ENCODE results near the gene CHMP3. TPM values are rescaled to one million over a fixed set of nuclear protein-coding genes. Genes with fewer than 3 reads are reported as not detected.
"Not testable (repeated sequence)": the region's sequence is repeated elsewhere in the genome, so short reads cannot be mapped to it uniquely, and the experiment has no call there.

Gene CHMP3
- total RNA-seq, 1 donor from 2014 or later = 75.8 TPM

DNA sequence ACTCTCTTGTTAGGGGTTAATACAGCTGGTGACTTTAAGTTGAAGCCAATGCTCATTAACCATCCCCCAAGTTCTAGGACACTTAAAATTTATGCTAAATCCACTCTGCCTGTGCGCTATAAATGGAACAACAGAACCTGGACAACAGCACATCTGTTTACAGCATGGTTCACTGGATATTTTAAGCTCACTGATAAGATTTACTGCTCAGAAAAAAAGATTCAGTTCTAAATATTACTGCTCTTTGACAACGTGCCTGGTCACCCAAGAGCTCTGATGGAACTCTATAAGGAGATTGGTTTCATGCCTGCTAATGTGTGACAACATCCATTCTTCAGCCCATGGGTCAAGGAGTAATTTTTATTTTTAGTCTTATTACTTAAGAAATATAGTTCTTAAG, 32.9 kb upstream of the CHMP3 start:
- Mint-ChIP-seq H3K27me3 (ENCODE audit: low read depth) (no peaks in the 10 kb centered on the region), H3K9me3 (peaks cover 2% of the 10 kb centered on the region), H3K4me3 (no peak overlapping the region), H3K27ac (no peak overlapping the region), H3K4me1 (peaks cover 3% of the 10 kb centered on the region), H3K36me3 (no peaks in the 10 kb centered on the region)
- no peak for DNase-seq (ENCODE audit: low spot score in 2 of 2, unreplicated experiment in 2 of 2)
- no peak for TF ChIP-seq CTCF (IDR thresholded peaks at IDR 0.05; ENCODE audit: unreplicated experiment)

GRCh38 chr2:86593266-86593665, 30.0 kb upstream of the CHMP3 start:
- H3K4me3 Mint-ChIP-seq = no peak overlapping the region
- no peak for TF ChIP-seq CTCF (IDR thresholded peaks at IDR 0.05; ENCODE audit: unreplicated experiment)
- DNase-seq (ENCODE audit: low spot score in 2 of 2, unreplicated experiment in 2 of 2) = no peak
- peaks cover 3% of the 10 kb centered on the region for H3K4me1 Mint-ChIP-seq
- no peaks in the 10 kb centered on the region for H3K36me3 Mint-ChIP-seq
- peaks cover 13% of the 10 kb centered on the region for H3K9me3 Mint-ChIP-seq
- no peaks in the 10 kb centered on the region for H3K27me3 Mint-ChIP-seq (ENCODE audit: low read depth)
- no peak overlapping the region for H3K27ac Mint-ChIP-seq

DNA sequence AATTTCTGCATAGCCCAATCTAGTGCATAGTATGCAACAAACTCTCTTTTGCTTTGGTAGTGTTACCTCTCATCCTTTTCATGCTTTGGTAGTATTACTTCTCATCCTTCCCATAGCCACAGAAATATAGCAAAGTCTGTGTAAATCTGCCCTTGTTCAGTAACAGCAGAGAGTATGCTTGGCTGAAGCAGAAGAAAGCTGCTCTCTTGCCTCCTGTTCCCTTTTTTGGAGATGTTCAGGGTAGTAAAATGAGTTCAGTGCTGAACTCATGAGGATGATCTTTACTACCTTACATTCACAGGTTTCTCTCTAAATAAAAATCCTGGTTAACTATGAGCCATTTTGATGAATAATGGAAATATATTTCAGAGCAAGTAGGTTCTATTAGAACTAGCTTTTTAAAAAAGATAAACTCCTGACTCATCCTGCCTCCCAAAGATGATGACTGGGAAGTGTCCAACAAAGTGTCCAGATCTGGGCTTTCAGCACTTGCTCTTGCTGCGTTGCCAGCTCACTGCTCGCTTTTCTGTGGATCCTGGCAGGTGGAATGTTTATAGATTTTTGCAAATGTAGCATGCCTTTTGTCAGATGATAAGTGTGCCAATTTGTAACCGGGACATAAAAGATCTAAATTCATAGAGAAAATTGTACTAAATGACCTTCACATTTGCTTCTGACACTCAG, 29.4 kb upstream of the CHMP3 start:
- no peak for DNase-seq (ENCODE audit: low spot score in 2 of 2, unreplicated experiment in 2 of 2)

DNA sequence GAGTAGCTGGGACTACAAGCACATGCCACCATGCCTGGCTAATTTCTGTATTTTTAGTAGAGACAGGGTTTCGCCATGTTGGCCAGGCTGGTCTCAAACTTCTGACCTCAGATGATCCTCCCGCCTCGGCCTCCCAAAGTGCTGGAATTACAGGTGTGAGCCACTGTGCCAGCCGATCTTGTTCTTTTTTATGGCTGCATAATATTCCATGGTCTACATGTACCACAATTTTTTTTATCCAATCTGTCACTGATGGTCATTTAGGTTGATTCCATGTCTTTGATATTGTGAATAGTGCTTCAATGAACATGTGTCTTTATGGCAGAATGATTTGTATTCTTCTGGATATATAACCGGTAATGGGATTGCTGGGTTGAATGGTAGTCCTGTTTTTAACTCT, 26.5 kb upstream of the CHMP3 start:
- H3K27me3 Mint-ChIP-seq (ENCODE audit: low read depth); H3K27ac Mint-ChIP-seq; DNase-seq (ENCODE audit: low spot score in 2 of 2, unreplicated experiment in 2 of 2); H3K36me3 Mint-ChIP-seq; H3K4me1 Mint-ChIP-seq; H3K4me3 Mint-ChIP-seq: not testable (repeated sequence)
- H3K9me3 Mint-ChIP-seq = peaks cover 13% of the 10 kb centered on the region

More for the DNA sequence above, 29.4 kb upstream of the CHMP3 start:
- Mint-ChIP-seq H3K9me3 (peaks cover 13% of the 10 kb centered on the region), H3K27ac (no peak overlapping the region), H3K36me3 (no peaks in the 10 kb centered on the region), H3K4me1 (peaks cover 1% of the 10 kb centered on the region), H3K4me3 (no peak overlapping the region), H3K27me3 (ENCODE audit: low read depth) (no peaks in the 10 kb centered on the region)
- no peak for TF ChIP-seq CTCF (IDR thresholded peaks at IDR 0.05; ENCODE audit: unreplicated experiment)

GRCh38 chr2:86584151-86584913, 21.1 kb upstream of the CHMP3 start:
- H3K36me3 Mint-ChIP-seq = no peaks in the 10 kb centered on the region
- no peak for DNase-seq (ENCODE audit: low spot score in 2 of 2, unreplicated experiment in 2 of 2)
- H3K4me3 Mint-ChIP-seq = no peak overlapping the region

More at GRCh38 chr2:86584151-86584913, 21.1 kb upstream of the CHMP3 start:
- no peak for TF ChIP-seq CTCF (IDR thresholded peaks at IDR 0.05; ENCODE audit: unreplicated experiment)
- H3K9me3 Mint-ChIP-seq = peaks cover 4% of the 10 kb centered on the region
- H3K27me3 Mint-ChIP-seq (ENCODE audit: low read depth) = peaks cover 14% of the 10 kb centered on the region
- H3K4me1 Mint-ChIP-seq = no peaks in the 10 kb centered on the region
- no peak overlapping the region for H3K27ac Mint-ChIP-seq

Data from mesothelial cell of epicardium (in vitro differentiated cells).